ENCODE data around the gene CRISP3.
A peak's percentile ranks its signal among the peaks of the same experiment; 100 is the strongest.
"Not testable (repeated sequence)": the region's sequence is repeated elsewhere in the genome, so short reads cannot be mapped to it uniquely, and the experiment has no call there.

Gene CRISP3, protein sequence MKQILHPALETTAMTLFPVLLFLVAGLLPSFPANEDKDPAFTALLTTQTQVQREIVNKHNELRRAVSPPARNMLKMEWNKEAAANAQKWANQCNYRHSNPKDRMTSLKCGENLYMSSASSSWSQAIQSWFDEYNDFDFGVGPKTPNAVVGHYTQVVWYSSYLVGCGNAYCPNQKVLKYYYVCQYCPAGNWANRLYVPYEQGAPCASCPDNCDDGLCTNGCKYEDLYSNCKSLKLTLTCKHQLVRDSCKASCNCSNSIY

GRCh38 chr6:49744259-49744658 is at the start of gene CRISP3:
CRISP3 (minus strand) TSS chr6:49744388; CDS start chr6:49744367, 21 bp downstream.
- DNase-seq (ENCODE audit: low read depth, low spot score), result no peak

DNA sequence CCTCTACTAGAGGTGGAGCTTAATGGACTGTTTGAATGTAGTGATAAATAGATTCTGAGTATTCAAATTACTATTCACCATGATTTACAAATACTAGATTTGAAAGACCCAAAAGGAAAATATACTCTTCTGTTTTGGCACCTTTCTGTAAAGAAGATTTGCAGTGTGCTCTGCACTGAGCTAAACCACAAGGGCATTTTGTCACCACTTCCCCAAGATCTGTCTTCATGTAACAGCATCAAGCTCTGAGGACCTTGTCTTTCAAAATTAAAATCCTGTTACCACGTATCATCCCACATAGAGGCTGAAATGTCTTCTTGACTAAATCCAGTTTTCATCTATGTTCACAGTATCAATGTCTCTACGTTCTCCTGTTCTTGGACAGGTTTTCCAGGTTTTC is 46.2 kb upstream of the CRISP3 start:
- DNase-seq (ENCODE audit: low read depth, low spot score), result no peak

GRCh38 chr6:49787176-49787575 is 43.0 kb upstream of the CRISP3 start, which contains the start of gene PGK2:
PGK2 (minus strand) TSS chr6:49787285; CDS start chr6:49787187, 98 bp downstream.
- no peak for DNase-seq (ENCODE audit: low read depth, low spot score)

DNA sequence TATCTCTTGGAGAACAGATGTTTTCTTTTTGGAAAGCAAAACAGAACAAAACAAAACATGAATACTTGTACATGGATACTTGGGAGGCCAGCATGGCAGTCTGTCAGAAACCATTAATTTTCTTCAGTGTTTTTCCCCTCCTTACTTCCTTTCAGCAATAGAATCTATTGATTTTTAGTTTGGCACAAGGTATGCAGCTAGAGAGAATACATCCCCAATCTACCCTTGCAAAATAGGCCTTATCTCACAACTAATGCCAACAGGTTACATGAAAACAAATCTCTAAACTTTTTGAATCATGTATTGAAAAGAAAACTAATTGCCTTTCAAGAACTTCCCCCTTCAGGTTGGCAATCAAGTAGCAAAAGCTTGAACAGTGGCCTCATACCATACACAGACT is 40.1 kb upstream of the CRISP3 start:
- DNase-seq (ENCODE audit: low read depth, low spot score), result no peak

- DNase-seq (ENCODE audit: low read depth, low spot score), result no peak
These were observed 38.5 kb upstream of the CRISP3 start for GRCh38 chr6:49782725-49783124.

DNA sequence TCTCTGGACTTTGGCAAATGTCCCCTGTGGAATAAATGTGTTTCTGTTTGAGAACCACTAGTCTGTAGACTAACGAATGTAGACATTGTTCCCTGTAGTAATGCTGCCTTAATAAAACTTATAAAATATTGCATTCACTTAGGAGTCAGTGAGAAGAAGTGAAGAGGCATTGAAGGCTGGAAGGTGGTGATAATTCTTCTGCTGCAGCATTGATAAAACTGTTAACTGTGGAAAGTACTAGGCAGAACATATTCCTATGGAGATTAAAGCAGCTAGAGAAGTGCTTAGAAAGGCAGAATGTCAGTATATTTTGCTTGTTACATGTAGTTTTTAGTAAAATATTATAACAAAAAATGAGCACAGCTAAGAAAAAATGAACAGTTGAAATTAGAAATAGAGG is 38.1 kb upstream of the CRISP3 start:
- DNase-seq (ENCODE audit: low read depth, low spot score), result no peak

DNA sequence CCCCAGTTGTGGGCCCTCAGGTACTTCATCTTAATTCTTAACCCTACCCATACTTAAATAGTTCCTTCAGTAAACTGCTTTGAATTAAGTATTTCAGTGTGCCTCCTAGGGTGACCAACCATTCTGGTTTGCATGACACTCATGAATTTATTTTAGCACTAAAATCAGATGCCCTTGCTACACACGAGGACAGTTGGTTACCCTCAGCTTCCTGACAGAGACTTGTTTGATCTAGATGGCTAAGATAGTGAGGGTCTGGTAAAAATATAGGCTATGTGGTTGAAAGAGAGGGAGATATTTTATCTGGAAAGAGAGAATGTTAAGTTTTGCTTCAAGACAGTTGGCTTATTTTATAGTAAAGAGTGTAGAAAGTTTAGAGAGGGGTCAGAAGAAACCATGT is 32.3 kb upstream of the CRISP3 start:
- no peak for DNase-seq (ENCODE audit: low read depth, low spot score)

DNA sequence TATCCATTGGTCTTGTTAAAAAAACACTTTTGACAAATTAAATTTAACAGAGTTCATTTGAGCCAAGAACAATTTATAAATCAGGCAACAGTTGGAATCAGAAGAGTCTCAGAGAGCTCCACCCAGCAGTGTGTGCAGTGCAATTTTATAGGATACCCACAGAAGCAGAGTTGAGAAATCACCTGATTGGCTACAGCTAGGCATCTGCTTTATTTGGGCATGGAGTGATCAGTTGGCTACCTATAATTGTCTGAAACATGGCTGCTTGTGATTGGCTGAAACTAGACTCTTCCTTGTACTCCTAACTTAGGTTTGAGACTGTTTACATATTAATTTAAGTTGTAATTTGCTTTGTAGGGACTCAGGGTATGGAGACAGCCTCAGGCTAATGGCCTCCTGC is 30.9 kb upstream of the CRISP3 start:
- DNase-seq (ENCODE audit: low read depth, low spot score), result no peak

DNA sequence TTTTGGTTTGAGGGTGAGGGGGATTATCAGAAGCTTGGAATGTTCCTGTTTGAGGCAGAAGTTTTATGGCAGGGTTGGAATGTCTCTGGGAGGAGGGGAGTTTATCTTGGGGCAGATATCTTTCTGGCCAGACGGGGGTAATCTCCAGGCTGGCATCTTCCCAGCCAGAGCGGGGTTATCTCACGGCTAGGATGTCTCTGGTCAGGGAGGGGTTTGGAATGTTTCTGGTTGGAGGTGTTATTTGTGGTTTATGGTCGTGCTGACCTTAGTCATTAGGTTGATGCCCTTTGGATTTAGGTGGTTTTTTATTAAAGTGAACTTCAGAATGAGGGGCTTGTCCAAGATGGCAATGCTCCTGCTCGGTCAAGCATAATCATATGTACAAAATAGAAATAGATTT is 28.1 kb upstream of the CRISP3 start:
- DNase-seq (ENCODE audit: low read depth, low spot score), result no peak

GRCh38 chr6:49766762-49767161 is 22.6 kb upstream of the CRISP3 start:
- no peak for DNase-seq (ENCODE audit: low read depth, low spot score)

GRCh38 chr6:49764571-49765236 is 20.5 kb upstream of the CRISP3 start:
- no peak for DNase-seq (ENCODE audit: low read depth, low spot score)

DNA sequence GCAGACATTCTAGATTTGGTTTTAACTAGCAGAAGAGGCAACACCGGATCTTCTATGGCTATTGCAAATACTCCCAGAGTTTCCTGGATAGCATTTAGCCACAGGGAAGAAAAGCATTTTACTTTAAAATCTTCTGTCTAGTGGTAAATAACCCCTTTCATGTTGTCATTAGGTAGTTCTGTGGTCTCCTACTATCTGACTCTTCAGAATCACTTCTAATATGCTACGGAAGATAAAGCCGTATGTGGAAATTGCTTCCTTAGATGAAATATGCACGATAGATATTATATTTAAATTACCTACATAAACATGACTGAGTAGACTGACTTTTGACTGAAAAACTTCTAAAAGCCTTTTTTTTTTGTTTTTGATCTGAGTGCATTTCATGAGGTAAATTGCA is 759 bp downstream of the CRISP3 start:
- DNase-seq (ENCODE audit: low read depth, low spot score), result no peak

DNA sequence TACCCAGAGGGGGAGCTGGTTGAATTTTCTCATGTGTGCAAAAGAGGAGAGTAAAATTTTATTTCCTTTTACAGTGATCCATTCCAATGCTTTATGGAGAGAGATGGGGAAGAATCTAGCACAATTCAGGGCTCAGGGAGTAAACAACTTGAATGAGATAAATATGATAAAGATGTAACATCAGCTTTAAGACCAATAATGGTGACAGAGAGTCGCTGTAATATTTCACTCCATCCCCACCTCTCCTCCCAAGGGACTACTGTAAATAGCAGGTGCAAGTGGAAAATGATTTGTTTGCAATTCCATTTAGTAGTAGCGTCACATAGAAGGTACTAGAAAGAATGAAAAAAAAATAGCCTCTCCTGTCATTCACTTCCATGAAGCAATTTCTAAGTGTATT is 4.8 kb downstream of the CRISP3 start:
- no peak for DNase-seq (ENCODE audit: low read depth, low spot score)

- no peak for DNase-seq (ENCODE audit: low read depth, low spot score)
These were observed 8.1 kb downstream of the CRISP3 start for GRCh38 chr6:49736017-49736508.

DNA sequence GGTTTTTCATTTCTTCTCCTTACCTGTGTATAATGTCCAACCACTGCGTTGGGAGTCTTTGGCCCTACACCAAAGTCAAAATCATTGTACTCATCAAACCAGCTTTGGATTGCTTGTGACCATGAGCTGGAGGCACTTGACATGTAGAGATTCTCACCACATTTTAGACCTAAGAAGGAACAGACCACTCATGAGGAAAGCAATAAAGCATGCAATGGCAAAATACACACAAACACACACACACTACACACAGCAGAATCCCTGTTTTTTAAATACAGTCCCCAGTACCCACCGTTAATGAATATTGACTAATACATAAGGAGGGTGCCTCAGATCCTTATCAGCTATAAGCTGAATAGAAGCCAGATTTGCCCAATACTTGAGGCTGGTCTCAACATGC is 10.5 kb downstream of the CRISP3 start:
- DNase-seq (ENCODE audit: low read depth, low spot score), result no peak

DNA sequence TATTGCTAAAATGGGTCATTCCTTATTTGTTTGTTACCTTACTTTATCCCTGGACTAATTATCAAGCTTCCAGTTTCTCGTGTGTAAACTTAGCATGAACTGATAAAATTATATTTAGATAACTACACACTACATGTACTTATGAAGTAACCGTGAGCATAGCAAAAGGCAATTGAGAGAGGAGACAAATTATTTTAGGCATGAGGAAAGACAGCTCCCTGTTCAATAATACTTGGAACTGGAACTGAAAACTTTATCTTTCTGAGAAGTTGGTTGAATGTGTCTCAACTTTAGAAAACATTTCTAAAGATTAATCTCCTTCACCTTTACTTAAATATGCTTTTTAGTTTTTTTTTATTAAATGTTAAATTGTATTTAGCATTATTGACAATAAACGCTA is 11.4 kb downstream of the CRISP3 start:
- DNase-seq (ENCODE audit: low read depth, low spot score), result no peak

DNA sequence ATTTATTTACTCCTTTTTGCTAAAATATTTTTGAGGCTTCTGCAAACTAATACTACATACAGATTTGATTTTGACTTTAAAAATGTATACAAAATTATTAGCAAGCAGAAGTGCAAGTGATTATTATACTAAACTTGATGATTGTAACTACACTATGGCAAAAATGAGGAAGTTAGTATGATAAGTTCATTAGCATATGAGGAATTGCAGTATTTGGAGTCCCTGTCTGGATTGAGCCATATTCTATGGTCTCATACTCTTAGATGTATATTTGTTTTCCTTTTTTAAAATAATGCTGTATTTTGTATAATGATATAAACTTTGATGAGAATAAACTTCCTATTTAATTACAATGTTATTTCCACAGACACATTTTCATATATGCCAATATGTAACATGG is 13.9 kb downstream of the CRISP3 start:
- DNase-seq (ENCODE audit: low read depth, low spot score), result no peak

- not testable (repeated sequence) for DNase-seq (ENCODE audit: low read depth, low spot score)
These were observed 20.3 kb downstream of the CRISP3 start for GRCh38 chr6:49723917-49724316.

DNA sequence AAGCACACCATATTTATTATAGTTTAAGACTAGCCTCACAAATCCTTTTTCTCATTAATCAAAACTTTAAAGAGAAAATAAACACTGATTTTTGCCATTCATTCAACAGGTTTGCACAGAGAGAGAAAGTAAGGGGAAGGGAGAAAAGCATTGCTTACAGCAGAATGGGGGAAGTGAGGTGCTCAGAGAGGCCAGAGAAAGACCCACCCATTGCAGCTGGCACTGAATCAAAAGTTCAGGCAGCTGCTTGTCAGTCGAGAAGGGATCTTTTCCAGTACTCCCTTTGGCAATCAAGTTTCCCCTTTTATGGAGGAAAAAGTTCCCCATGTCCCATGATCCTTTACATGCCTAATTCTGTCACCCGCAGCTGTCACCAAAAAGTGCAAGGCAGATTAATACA is 22.9 kb downstream of the CRISP3 start:
- no peak for DNase-seq (ENCODE audit: low read depth, low spot score)

GRCh38 chr6:49720372-49720771 is 23.8 kb downstream of the CRISP3 start:
- DNase-seq (ENCODE audit: low read depth, low spot score), result no peak

DNA sequence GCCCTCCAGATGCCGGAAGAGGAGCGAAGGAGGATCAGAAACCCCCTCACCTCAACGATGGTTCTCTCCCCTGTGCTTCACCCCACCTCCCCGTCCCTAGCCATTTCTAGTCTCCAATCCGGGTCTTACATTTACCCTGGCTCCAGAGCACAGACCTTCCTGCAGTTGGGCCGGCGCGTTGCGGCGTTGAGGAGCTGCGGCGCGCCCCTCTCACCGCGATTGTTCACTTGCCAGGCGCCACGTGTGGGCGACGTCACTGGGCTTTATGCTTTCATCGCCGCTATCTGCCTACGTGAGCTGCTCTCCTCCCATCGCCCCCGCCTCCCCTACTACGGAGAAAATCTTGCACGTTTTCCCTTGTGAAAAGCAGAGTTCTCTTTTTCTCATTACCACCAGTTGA is 30.8 kb downstream of the CRISP3 start, which contains the start of gene CRISP2:
CRISP2 (minus strand) TSS at position 198 of the 400 bp plus-strand sequence. CDS start 4,347 bp downstream, outside the sequence.
- peak; percentile 2 for DNase-seq (ENCODE audit: low read depth, low spot score)

DNA sequence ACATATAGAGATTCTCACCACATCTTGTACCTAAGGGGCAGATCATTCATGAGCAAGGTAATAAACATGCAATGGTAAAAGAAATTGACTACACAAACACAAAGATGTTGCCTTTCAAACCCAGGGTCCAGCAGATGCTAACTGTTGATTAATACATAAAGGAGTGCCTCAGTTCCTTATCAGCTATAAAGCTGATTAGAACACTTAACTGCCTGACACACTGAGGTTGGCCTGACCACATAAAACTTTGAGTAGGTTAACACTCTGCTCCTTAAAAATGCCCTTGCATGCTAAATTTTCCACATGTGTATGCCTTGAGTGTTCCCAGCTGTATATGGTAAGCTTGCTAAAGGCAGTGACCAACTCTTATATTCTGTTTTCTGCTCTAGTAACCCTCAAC is 45.7 kb downstream of the CRISP3 start:
- no peak for DNase-seq (ENCODE audit: low read depth, low spot score)

DNA sequence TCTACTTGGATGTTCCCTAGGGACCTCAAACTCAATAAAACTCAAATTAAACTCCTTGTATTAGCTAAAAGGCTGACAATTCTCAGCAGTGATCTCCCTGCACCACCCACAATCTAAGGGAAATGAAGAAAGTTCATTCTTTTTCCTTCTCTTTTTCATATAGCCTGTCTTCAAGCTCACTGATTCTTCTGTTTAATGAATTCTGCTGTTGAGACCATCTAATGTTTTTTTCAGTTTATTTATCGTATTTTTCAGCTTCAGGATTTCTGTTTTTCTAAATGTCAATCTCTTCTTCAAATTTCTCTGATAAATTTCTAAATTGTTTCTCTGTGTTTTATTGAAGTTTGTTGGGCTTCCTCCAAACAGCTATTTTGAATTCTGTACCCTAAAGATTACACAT is 50.7 kb downstream of the CRISP3 start:
- no peak for DNase-seq (ENCODE audit: low read depth, low spot score)

Data from astrocyte of the hippocampus (primary cell).